NB4 (cell line): ENCODE results near the gene POMGNT2.
A peak's percentile ranks its signal among the peaks of the same experiment; 100 is the strongest.

Experiments
- DNase-seq: peaks from one replicate; pipeline ENCODE4 v3.0.0; 2010; ENCODE audit warnings: low read depth
- H3K4me3 ChIP-seq: one replicate; pipeline ENCODE4 v1.5.1; 2011; ENCODE audit warnings: mild to moderate bottlenecking, low read depth, low read length, moderate library complexity
- CTCF ChIP-seq: IDR thresholded peaks from one replicate; pipeline ENCODE4 v1.5.1; 2012; ENCODE audit warnings: low read depth, low read length
- MAX ChIP-seq: IDR thresholded peaks from 2 replicates; pipeline ENCODE4 v1.6.1; 2011; ENCODE audit warnings: low read depth, low read length
- MYC ChIP-seq: IDR thresholded peaks from 2 replicates; pipeline ENCODE4 v1.6.1; 2011; ENCODE audit warnings: low read depth, low read length
- POLR2A ChIP-seq: IDR thresholded peaks from 2 replicates; pipeline ENCODE4 v1.6.1; 2011; ENCODE audit warnings: mild to moderate bottlenecking; ENCODE audit not compliant: insufficient read length; ENCODE audit errors: extremely low read depth

Gene POMGNT2

DNA sequence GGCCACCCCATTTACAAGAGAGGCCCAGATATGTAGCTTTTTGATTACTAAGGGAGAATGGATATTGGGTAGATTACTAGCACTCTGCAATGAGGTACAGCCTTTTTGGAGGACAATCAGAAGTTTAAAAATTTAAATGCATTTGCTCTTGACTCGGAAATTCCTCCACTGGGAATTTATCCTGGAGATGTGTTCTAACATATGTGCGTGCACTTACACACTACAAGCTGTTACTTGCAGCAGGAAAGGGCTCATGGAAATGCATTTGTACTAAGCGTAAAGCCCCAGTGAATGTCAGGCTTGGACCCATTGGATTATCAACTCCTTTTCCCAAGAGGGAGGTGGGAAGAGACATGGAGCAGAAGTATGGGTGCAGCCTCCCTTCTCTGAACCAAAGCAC, 7.8 kb upstream of the POMGNT2 start:
- TF ChIP-seq MAX, result no peak
- no peak for TF ChIP-seq MYC
- TF ChIP-seq POLR2A, result no peak
- no peak for TF ChIP-seq CTCF
- no peak for DNase-seq
- H3K4me3 ChIP-seq, result no peak overlapping the region

DNA sequence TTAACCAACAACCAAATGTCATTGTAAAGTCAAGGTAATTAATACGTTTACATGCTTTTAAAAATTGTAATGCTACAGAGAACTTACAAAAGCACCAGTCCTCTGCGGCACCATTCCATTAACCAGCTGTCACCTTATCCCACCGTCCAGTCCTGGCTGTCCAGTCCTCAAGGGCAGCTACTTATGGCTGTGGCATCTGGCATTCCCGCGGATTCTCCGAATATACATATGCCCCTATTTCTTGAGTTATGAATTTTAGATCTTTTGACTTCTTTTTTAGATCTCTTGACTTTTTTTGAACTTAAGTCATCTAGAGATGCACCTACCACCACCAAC, 382 bp upstream of the POMGNT2 start:
- TF ChIP-seq POLR2A, result no peak
- no peak for TF ChIP-seq MYC
- no peak for TF ChIP-seq CTCF
- peak overlapping the region; percentile 44 for H3K4me3 ChIP-seq
- DNase-seq, result no peak

DNA sequence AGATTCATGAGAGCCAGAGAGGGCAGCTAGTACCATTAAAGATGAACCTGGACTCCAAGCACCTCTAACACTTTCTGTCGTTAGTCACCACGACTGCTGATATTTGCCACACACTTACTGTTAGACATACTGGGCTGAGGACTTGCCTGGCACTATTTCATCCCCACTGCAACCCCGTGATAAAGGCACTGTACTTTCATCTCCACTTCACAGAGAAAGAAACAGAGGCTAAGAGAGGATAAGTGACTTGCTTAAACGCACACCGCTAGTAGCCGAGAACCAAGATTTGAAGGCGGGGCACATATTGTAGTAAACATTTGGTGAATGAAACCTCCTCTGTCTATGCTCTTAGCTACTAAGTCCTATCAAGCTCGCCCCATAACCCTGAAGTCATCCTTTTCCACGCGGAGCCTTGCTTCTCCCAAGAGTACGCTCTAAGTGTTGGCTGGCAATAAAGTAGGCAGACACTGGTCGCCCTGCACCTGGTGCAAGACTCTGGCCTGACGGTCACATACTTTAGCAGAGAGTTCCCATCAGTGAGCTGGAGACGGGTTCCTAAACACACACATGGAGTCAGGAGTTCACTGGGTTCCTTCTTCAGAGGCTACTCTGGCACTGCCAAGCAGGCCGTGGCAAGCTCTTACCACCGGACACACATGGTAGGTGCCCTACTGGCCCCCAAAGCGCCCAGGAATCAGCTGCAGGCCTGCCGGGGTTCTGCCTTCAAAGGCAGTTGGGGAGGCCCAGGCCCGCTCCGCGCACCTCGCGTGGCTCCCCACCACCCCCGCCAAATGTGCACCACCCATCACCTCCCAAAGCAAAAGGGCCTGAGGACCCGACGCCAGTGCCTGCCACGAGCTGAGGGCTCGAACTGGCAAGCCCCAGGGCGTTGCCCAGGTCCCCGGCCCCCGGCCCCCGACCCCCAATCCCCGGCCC, 951 bp downstream of the POMGNT2 start:
- no peak for TF ChIP-seq MAX
- no peak for TF ChIP-seq POLR2A
- TF ChIP-seq CTCF, result no peak
- no peak for TF ChIP-seq MYC
- DNase-seq, result peak; percentile 1
- H3K4me3 ChIP-seq, result no peak overlapping the region

DNA sequence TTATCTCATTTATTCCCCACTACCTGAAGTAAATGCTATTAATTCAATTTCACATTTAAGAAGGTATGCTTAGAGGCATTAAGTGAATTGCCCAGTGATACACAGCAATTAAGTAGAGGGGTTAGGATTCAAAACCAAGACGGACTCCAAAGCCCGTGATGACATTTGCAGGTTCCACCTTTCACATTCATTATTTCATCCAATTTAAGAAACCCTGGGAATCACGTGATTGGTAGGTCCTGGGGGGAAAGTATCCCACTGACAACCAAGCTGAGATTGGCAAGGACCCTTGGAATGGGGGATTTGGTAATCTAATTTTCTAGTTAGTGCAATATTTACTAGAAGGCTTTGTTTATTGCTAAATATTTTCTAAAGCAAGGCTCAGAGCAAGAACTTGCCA, 1.8 kb downstream of the POMGNT2 start:
- no peak for DNase-seq
- no peak for TF ChIP-seq MYC
- no peak for TF ChIP-seq MAX
- no peak for TF ChIP-seq POLR2A
- no peak for TF ChIP-seq CTCF
- H3K4me3 ChIP-seq, result no peak overlapping the region

DNA sequence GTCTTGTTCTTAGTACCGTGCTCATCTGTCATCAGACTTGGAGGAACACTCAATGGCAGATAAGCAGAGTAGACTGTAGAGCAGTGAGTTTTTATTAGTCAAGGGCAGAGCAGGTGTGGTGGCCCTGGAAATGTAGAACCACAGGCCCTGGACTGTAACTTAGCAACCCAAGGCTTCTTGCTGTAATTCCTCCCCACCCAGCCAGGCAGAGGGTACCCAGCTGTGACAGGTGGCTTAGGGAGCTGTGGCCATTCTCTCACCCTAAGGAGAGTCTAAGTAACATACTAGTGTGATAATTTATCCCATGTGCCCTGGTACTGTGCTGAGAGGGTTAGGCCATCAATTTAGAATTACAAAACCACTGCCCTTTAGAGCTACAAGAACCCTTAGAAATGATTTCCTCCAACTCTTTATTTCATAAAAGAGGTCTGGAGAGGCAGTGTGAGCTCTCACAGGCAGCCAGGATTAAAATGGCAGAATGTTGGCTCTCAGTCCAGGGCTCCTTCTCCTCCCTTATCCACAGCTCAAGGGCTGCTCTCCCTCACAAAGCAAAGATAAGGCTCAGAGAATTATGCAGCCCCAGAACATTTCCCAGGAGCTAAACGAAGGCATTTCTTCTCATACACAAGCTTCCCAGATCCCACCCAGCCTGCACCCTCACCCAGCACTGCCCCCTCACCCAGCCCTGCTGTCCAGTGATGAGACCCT, 3.0 kb downstream of the POMGNT2 start:
- no peak for DNase-seq
- TF ChIP-seq MAX (no peak), CTCF (no peak), MYC (no peak), POLR2A (no peak)
- no peak overlapping the region for H3K4me3 ChIP-seq
